Measurements from ENCODE around the gene ADAMTS18.
A peak's percentile ranks its signal among the peaks of the same experiment; 100 is the strongest.

- TF ChIP-seq JUN (IDR thresholded peaks at IDR 0.05), result no peak
- no peak for TF ChIP-seq CTCF (IDR thresholded peaks at IDR 0.05)
- no peak for TF ChIP-seq POLR2A (IDR thresholded peaks at IDR 0.05; ENCODE audit: low read length)
- TF ChIP-seq SMC3 (IDR thresholded peaks at IDR 0.05), result no peak
- TF ChIP-seq USF2 (IDR thresholded peaks at IDR 0.05), result no peak
- TF ChIP-seq POLR2AphosphoS2 (conservative IDR thresholded peaks at IDR 0.05; ENCODE audit: low read length), result no peak
- TF ChIP-seq RCOR1 (IDR thresholded peaks at IDR 0.05; ENCODE audit: low read depth, low read length), result no peak
- peak; percentile 16 to 17; a peak in 1 of 5 replicates for TF ChIP-seq EP300 (IDR thresholded peaks at IDR 0.05)
- TF ChIP-seq HOXA7 (CRISPR knock-in tag; IDR thresholded peaks at IDR 0.05), result no peak
- no peak for TF ChIP-seq E2F6 (IDR thresholded peaks at IDR 0.05; ENCODE audit: borderline replicate concordance, low read depth)
Measured at GRCh38 chr16:77300256-77300655, 134.6 kb downstream of the ADAMTS18 start.
